Measurements from ENCODE around the gene ZNF639. TPM values are rescaled to one million over a fixed set of nuclear protein-coding genes. Genes with fewer than 3 reads are reported as not detected.
"Not testable (repeated sequence)": the region's sequence is repeated elsewhere in the genome, so short reads cannot be mapped to it uniquely, and the experiment has no call there.

ZNF639 gene
- 31.2 and 33.4 TPM in 2 replicates for total RNA-seq
- long read RNA-seq, full-length matches to known transcripts = 11 of 22 reads
- long read RNA-seq, partial matches to known transcripts = 3 of 22 reads
- long read RNA-seq, other reads (novel, unspliced or antisense) = 8 of 22 reads

GRCh38 chr3:179322286-179323196 is at the start of gene ZNF639:
Gene ZNF639 (plus strand): TSS chr3:179323031. CDS start chr3:179328294, 5,263 bp downstream.
- Mint-ChIP-seq H3K4me3 (ENCODE audit: unreplicated experiment) (peak within 1 kb of the TSS; percentile 91), H3K36me3 (ENCODE audit: unreplicated experiment) (peaks cover 3% of the 10 kb centered on the region), H3K27me3 (ENCODE audit: unreplicated experiment) (no peaks in the 10 kb centered on the region), H3K4me1 (ENCODE audit: unreplicated experiment) (peaks cover 31% of the 10 kb centered on the region), H3K9me3 (ENCODE audit: unreplicated experiment) (no peaks in the 10 kb centered on the region), H3K27ac (ENCODE audit: unreplicated experiment) (peak within 1 kb of the TSS; percentile 90)
- DNase-seq (ENCODE audit: extremely low spot score, unreplicated experiment) = peak; percentile 95
- TF ChIP-seq CTCF (IDR thresholded peaks at IDR 0.05) = peak; percentile 92

- not testable (repeated sequence) for H3K4me3 Mint-ChIP-seq (ENCODE audit: unreplicated experiment); H3K27me3 Mint-ChIP-seq (ENCODE audit: unreplicated experiment); H3K27ac Mint-ChIP-seq (ENCODE audit: unreplicated experiment); DNase-seq (ENCODE audit: extremely low spot score, unreplicated experiment); H3K36me3 Mint-ChIP-seq (ENCODE audit: unreplicated experiment); H3K9me3 Mint-ChIP-seq (ENCODE audit: unreplicated experiment); H3K4me1 Mint-ChIP-seq (ENCODE audit: unreplicated experiment)
Measured at GRCh38 chr3:179274434-179274833, 48.4 kb upstream of the ZNF639 start.

- no peak overlapping the region for H3K27ac Mint-ChIP-seq (ENCODE audit: unreplicated experiment)
- no peaks in the 10 kb centered on the region for H3K36me3 Mint-ChIP-seq (ENCODE audit: unreplicated experiment)
- TF ChIP-seq CTCF (IDR thresholded peaks at IDR 0.05) = no peak
- H3K9me3 Mint-ChIP-seq (ENCODE audit: unreplicated experiment) = no peaks in the 10 kb centered on the region
- H3K27me3 Mint-ChIP-seq (ENCODE audit: unreplicated experiment) = peaks cover 9% of the 10 kb centered on the region
- no peak overlapping the region for H3K4me3 Mint-ChIP-seq (ENCODE audit: unreplicated experiment)
- DNase-seq (ENCODE audit: extremely low spot score, unreplicated experiment) = no peak
- H3K4me1 Mint-ChIP-seq (ENCODE audit: unreplicated experiment) = peaks cover 1% of the 10 kb centered on the region
Measured at GRCh38 chr3:179276001-179276400, 46.8 kb upstream of the ZNF639 start.

GRCh38 chr3:179276743-179277142 is 46.1 kb upstream of the ZNF639 start:
- no peak for TF ChIP-seq CTCF (IDR thresholded peaks at IDR 0.05)
- peaks cover 9% of the 10 kb centered on the region for H3K27me3 Mint-ChIP-seq (ENCODE audit: unreplicated experiment)
- no peaks in the 10 kb centered on the region for H3K36me3 Mint-ChIP-seq (ENCODE audit: unreplicated experiment)
- peaks cover 1% of the 10 kb centered on the region for H3K4me1 Mint-ChIP-seq (ENCODE audit: unreplicated experiment)
- H3K27ac Mint-ChIP-seq (ENCODE audit: unreplicated experiment) = no peak overlapping the region
- no peak overlapping the region for H3K4me3 Mint-ChIP-seq (ENCODE audit: unreplicated experiment)
- DNase-seq (ENCODE audit: extremely low spot score, unreplicated experiment) = no peak
- H3K9me3 Mint-ChIP-seq (ENCODE audit: unreplicated experiment) = no peaks in the 10 kb centered on the region

GRCh38 chr3:179278151-179278550 is 44.7 kb upstream of the ZNF639 start:
- H3K4me1 Mint-ChIP-seq (ENCODE audit: unreplicated experiment) = peaks cover 1% of the 10 kb centered on the region

More at GRCh38 chr3:179278151-179278550, 44.7 kb upstream of the ZNF639 start:
- no peak overlapping the region for H3K27ac Mint-ChIP-seq (ENCODE audit: unreplicated experiment)
- no peak for TF ChIP-seq CTCF (IDR thresholded peaks at IDR 0.05)
- H3K36me3 Mint-ChIP-seq (ENCODE audit: unreplicated experiment) = no peaks in the 10 kb centered on the region
- DNase-seq (ENCODE audit: extremely low spot score, unreplicated experiment) = no peak
- H3K4me3 Mint-ChIP-seq (ENCODE audit: unreplicated experiment) = no peak overlapping the region
- H3K9me3 Mint-ChIP-seq (ENCODE audit: unreplicated experiment) = no peaks in the 10 kb centered on the region
- peaks cover 21% of the 10 kb centered on the region for H3K27me3 Mint-ChIP-seq (ENCODE audit: unreplicated experiment)
